D721Med (cell line): ENCODE results near the gene OVOL3.

ENCODE experiments used
- DNase-seq: peaks from one replicate; pipeline ENCODE4 v3.0.0; 2011; ENCODE audit warnings: low spot score; ENCODE audit not compliant: insufficient read length
- FAIRE-seq: peaks from 2 replicates; lab custom pipeline; 2011; peaks lifted over from hg19 to GRCh38; lab: Jason Lieb, UNC
- CTCF ChIP-seq: IDR thresholded peaks from 2 replicates; pipeline ENCODE4 v1.5.1; 2012; ENCODE audit warnings: mild to moderate bottlenecking, control low read depth; ENCODE audit not compliant: insufficient read depth; ENCODE audit errors: missing control alignments

Gene OVOL3

GRCh38 chr19:36136964-36137686, 26.2 kb downstream of the OVOL3 start:
- no peak for TF ChIP-seq CTCF
- FAIRE-seq (no peak), DNase-seq (no peak)

- FAIRE-seq (no peak), DNase-seq (no peak)
- no peak for TF ChIP-seq CTCF
Observed at GRCh38 chr19:36139120-36139472, 28.2 kb downstream of the OVOL3 start.

GRCh38 chr19:36139473-36140303, 28.7 kb downstream of the OVOL3 start, which contains the start of gene CAPNS1:
Gene CAPNS1, plus strand, starts transcription at chr19:36140066. Its CDS starts 946 bp downstream, at chr19:36141012.
- FAIRE-seq = no peak
- no peak for TF ChIP-seq CTCF
- peak; percentile 87 for DNase-seq

- no peak for TF ChIP-seq CTCF
- peak; percentile 77 for DNase-seq
- no peak for FAIRE-seq
Observed at GRCh38 chr19:36140304-36141038, 29.5 kb downstream of the OVOL3 start.

DNA sequence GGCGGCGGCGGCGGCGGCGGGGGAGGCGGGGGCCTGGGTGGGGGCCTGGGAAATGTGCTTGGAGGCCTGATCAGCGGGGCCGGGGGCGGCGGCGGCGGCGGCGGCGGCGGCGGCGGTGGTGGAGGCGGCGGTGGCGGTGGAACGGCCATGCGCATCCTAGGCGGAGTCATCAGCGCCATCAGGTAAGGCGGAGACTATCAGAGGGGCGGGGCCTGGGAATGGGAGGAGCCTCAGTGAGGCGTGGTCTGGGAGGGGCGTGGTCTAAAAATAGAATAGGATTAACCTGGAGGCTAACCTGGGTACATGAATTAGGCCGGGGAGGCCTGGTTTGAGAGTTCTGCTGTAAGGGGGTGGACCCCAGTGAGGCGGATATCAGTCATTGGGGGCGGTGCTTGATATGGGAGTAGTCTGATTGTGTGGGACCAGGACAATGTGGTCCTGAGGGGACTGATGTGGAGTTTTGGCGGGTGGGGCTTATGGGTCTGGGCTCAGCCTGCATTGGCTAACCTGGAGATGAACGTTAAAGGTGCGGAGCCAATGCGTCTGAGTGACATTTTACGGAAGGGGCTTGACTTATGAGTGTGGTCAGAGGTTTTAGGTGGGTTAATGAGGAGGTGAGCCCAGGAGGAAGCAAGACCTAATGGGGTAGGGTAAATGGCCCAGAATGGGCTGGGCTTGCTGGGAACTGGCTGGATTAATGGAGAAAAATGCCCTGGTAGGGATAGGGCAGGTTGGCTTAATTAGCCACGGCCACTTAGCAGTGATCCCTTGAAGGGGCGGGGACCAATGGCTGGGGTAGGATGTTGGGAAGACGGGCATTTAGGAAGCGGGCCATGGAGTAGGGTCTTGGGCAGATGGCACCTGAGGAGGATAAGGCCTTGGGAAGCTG, 30.3 kb downstream of the OVOL3 start:
- DNase-seq (peak; percentile 94), FAIRE-seq (no peak)
- no peak for TF ChIP-seq CTCF

DNA sequence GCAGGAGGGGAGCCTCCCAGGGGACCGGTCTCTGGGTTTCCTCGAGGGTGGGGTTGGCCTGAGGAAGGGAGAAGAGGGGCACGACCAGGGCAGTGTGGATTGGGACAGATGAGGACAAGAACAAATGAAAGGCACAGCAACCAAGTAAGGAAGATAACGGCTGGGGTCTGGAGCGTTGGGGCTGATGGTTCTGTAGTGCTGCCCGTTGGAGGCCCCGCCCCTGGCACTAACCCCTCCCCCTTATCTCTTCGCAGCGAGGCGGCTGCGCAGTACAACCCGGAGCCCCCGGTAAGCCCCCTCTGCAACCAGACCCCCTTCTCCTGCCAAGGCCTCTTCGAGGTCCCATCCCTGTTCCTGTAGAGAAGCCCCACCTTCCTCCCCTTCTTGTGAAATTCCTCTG, 31.1 kb downstream of the OVOL3 start:
- TF ChIP-seq CTCF = no peak
- DNase-seq (no peak), FAIRE-seq (no peak)
